Fibroblast of villous mesenchyme (primary cell): ENCODE results near the gene CYLD. TPM values are rescaled to one million over a fixed set of nuclear protein-coding genes. Genes with fewer than 3 reads are reported as not detected.

Experiments
- DNase-seq: peaks from one replicate; pipeline ENCODE4 v3.0.0-alpha.2; 2010; ENCODE audit warnings: low read depth
- H3K4me3 ChIP-seq: 2 replicates; pipeline ENCODE4 v1.5.1; 2011; ENCODE audit warnings: low read depth, mild to moderate bottlenecking, low read length
- CTCF ChIP-seq: IDR thresholded peaks from 2 replicates; pipeline ENCODE4 v1.5.1; 2012; ENCODE audit warnings: low read depth, mild to moderate bottlenecking, low read length; ENCODE audit not compliant: insufficient read depth
- total RNA-seq: library from RNA; depleted of rRNA; stranded (reverse); fragments of >200 nt; gene quantifications from 2 replicates; pipeline ENCODE4 v1.2.3, GENCODE V29; 2012

Gene CYLD
- total RNA-seq, 1 donor: 67.8 TPM

GRCh38 chr16:50705436-50706110, 36.3 kb upstream of the CYLD start:
- H3K4me3 ChIP-seq: no peak overlapping the region
- TF ChIP-seq CTCF: no peak
- DNase-seq: no peak

GRCh38 chr16:50706250-50706649, 35.6 kb upstream of the CYLD start:
- H3K4me3 ChIP-seq: no peak overlapping the region
- no peak for TF ChIP-seq CTCF
- DNase-seq: no peak

- no peak for DNase-seq
- TF ChIP-seq CTCF: no peak
- H3K4me3 ChIP-seq: no peak overlapping the region
These were observed 33.4 kb upstream of the CYLD start for GRCh38 chr16:50708373-50709060.

GRCh38 chr16:50709061-50709684, 32.7 kb upstream of the CYLD start:
- no peak for TF ChIP-seq CTCF
- H3K4me3 ChIP-seq: no peak overlapping the region
- DNase-seq: no peak

GRCh38 chr16:50709980-50710379, 31.9 kb upstream of the CYLD start:
- TF ChIP-seq CTCF: no peak
- DNase-seq: no peak

GRCh38 chr16:50711040-50711439, 30.8 kb upstream of the CYLD start:
- TF ChIP-seq CTCF: no peak
- DNase-seq: no peak
- H3K4me3 ChIP-seq: no peak overlapping the region

More at GRCh38 chr16:50709980-50710379, 31.9 kb upstream of the CYLD start:
- H3K4me3 ChIP-seq: no peak overlapping the region
